HG03520 (cell line): Measurements from ENCODE around the gene PAF1.
"Not testable (repeated sequence)": the region's sequence is repeated elsewhere in the genome, so short reads cannot be mapped to it uniquely, and the experiment has no call there.

Experiments
- ATAC-seq: cut with Tn5 transposase; IDR thresholded peaks from one replicate; pipeline ENCODE4 v1.9.1; 2021; ENCODE audit warnings: mild to moderate bottlenecking, moderate library complexity; ENCODE audit not compliant: unreplicated experiment

PAF1 gene

GRCh38 chr19:39356647-39357046 is 34.3 kb downstream of the PAF1 start:
- no peak for ATAC-seq

GRCh38 chr19:39356073-39356472 is 34.8 kb downstream of the PAF1 start:
- ATAC-seq, result no peak

GRCh38 chr19:39355253-39355652 is 35.7 kb downstream of the PAF1 start:
- ATAC-seq, result no peak

- no peak for ATAC-seq
These were observed 38.3 kb downstream of the PAF1 start for GRCh38 chr19:39352381-39353255.

- no peak for ATAC-seq
These were observed 39.3 kb downstream of the PAF1 start for GRCh38 chr19:39351537-39352064.

- ATAC-seq, result no peak
These were observed 40.8 kb downstream of the PAF1 start for GRCh38 chr19:39350156-39350555.

- ATAC-seq, result no peak
These were observed 41.6 kb downstream of the PAF1 start for GRCh38 chr19:39349326-39349725.

- no peak for ATAC-seq
These were observed 43.4 kb downstream of the PAF1 start for GRCh38 chr19:39347332-39348164.

- no peak for ATAC-seq
These were observed 45.0 kb downstream of the PAF1 start for GRCh38 chr19:39345956-39346355.

- ATAC-seq, result no peak
These were observed 48.1 kb downstream of the PAF1 start for GRCh38 chr19:39342647-39343305.

GRCh38 chr19:39341719-39342604 is 48.9 kb downstream of the PAF1 start, which contains the start of gene SAMD4B:
Gene SAMD4B, plus strand, starts transcription at chr19:39342421. Its CDS starts 14,473 bp downstream, at chr19:39356894.
- peak; percentile 84 for ATAC-seq

- no peak for ATAC-seq
These were observed 49.7 kb downstream of the PAF1 start for GRCh38 chr19:39341129-39341718.

- ATAC-seq, result not testable (repeated sequence)
These were observed 50.8 kb downstream of the PAF1 start for GRCh38 chr19:39340156-39340555.

- no peak for ATAC-seq
These were observed 51.2 kb downstream of the PAF1 start for GRCh38 chr19:39339674-39340073.

GRCh38 chr19:39336483-39336882 is 54.4 kb downstream of the PAF1 start:
- ATAC-seq, result no peak
